ENCODE results near the gene DDX56. TPM values are rescaled to one million over a fixed set of nuclear protein-coding genes. Genes with fewer than 3 reads are reported as not detected.

DDX56 gene, protein sequence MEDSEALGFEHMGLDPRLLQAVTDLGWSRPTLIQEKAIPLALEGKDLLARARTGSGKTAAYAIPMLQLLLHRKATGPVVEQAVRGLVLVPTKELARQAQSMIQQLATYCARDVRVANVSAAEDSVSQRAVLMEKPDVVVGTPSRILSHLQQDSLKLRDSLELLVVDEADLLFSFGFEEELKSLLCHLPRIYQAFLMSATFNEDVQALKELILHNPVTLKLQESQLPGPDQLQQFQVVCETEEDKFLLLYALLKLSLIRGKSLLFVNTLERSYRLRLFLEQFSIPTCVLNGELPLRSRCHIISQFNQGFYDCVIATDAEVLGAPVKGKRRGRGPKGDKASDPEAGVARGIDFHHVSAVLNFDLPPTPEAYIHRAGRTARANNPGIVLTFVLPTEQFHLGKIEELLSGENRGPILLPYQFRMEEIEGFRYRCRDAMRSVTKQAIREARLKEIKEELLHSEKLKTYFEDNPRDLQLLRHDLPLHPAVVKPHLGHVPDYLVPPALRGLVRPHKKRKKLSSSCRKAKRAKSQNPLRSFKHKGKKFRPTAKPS
- total RNA-seq (2022) (135 and 154 TPM in 2 replicates), Bru-seq, nascent RNA (percentile 92 among the genes with signal in this experiment), BruChase-seq, experiment 1, labeled RNA remaining after a 2-hour chase (percentile 95 among the genes with signal in this experiment), BruChase-seq, experiment 2, labeled RNA remaining after a 6-hour chase (percentile 96 among the genes with signal in this experiment)
- long read RNA-seq, transcript DDX56-201 (14 exons, 2,336 nt) = major isoform, 242 of 298 reads
- long read RNA-seq, transcript DDX56-206 (14 exons, 1,853 nt) = minor isoform, 9 of 298 reads
- long read RNA-seq, partial matches to known transcripts = 15 of 298 reads
- long read RNA-seq, other reads (novel, unspliced or antisense) = 29 of 298 reads

DNA sequence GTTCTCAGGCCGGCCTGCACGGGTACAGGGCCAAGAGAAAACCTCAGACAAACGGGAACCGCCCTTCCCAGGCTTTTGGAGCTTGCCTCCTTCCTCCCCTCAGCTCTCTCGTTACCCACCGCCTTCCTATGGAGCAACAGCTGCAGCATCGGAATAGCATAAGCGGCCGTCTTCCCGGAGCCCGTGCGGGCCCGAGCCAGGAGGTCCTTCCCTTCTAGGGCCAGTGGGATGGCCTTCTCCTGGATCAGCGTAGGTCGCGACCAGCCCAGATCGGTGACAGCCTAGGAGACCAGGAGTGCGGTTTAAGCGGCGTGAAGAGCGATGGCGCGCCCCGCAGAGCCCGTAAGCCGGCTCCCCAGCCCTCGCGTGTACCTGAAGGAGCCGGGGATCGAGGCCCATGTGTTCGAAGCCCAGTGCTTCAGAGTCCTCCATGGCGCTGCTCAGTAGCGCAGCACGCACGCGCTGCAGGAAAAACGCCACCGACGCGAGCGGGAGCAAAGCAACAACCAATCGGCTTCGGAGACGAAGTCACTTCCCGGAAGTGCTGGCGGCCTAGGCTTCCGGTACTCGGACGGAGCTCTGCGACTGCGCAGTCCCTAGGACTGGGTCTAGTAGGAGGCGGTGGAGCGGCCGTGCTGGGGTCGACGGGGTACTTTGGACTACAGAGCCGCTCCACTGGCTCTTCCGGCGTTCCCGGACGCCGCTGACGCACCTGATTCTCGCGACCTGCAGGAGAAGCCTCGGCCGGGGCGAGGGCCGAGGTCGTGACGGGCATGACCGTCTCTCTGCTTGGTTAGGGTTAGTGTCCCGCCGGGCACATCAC, at the start of gene DDX56:
Gene DDX56, minus strand, starts transcription at position 445 of the 823 bp plus-strand sequence. Its CDS starts 13 bp downstream, at position 432.
- Mint-ChIP-seq H3K4me3 (ENCODE audit: unreplicated experiment) (peak within 1 kb of the TSS; percentile 95), H3K27ac (ENCODE audit: unreplicated experiment) (peak within 1 kb of the TSS; percentile 92), H3K9me3 (ENCODE audit: unreplicated experiment) (no peaks in the 10 kb centered on the region), H3K27me3 (ENCODE audit: insufficient read depth, unreplicated experiment) (no peaks in the 10 kb centered on the region), H3K36me3 (ENCODE audit: insufficient read depth, unreplicated experiment) (peaks cover 90% of the 10 kb centered on the region), H3K4me1 (ENCODE audit: low read depth, unreplicated experiment) (peaks cover 10% of the 10 kb centered on the region)
- no TSS peak for BruUV-seq (replicated peaks)
- no peaks in the 10 kb centered on the region for H3K27me3 ChIP-seq (replicated peaks; ENCODE audit: control insufficient read depth, insufficient read depth, low read length)
- DNase-seq = peak; percentile 96 to 97
- 0 out of 2 replicates have a peak, but pooled peaks cover 8% of the 10 kb centered on the region for H3K4me1 ChIP-seq
- H3K9me3 ChIP-seq = no peaks in the 10 kb centered on the region
- POLR2A ChIA-PET = interaction anchor here (0.6 to 1.7 kb wide), 15 partner anchors 8 to 551 kb away, joined by 3 to 26 read pairs (median 7); partner anchors contain the start of genes CCM2, H2AZ2, NUDCD3 and OGDH
- intact Hi-C loops (cut with micrococcal nuclease; ENCODE audit: unreplicated experiment) = no loop called here
- H3K36me3 ChIP-seq (ENCODE audit: control insufficient read depth, insufficient read depth, low read length) = peaks cover 13% of the 10 kb centered on the region
- H3K4me3 ChIP-seq (ENCODE audit: low read depth, low read length) = peak within 1 kb of the TSS; percentile 88
- no peak for TF ChIP-seq CTCF (IDR thresholded peaks at IDR 0.05; ENCODE audit: insufficient read depth in 1 of 2, low read depth in 1 of 2, low read length in 1 of 2, severe bottlenecking in 1 of 2, unreplicated experiment in 1 of 2)
- CTCF ChIA-PET = interaction anchor here (0.5 to 1.3 kb wide), 5 partner anchors 9 to 225 kb away, joined by 3 to 10 read pairs (median 3); partner anchors contain the start of gene TMED4

- Histone ChIP-seq H3K4me1 (peaks cover 39% of the 10 kb centered on the region), H3K27me3 (replicated peaks; ENCODE audit: control insufficient read depth, insufficient read depth, low read length) (no peaks in the 10 kb centered on the region), H3K4me3 (ENCODE audit: low read depth, low read length) (no peak overlapping the region), H3K9me3 (no peaks in the 10 kb centered on the region), H3K36me3 (ENCODE audit: control insufficient read depth, insufficient read depth, low read length) (no peaks in the 10 kb centered on the region; the same call in none of the 2 replicates)
- peaks cover 37% of the 10 kb centered on the region for H3K4me1 Mint-ChIP-seq (ENCODE audit: low read depth, unreplicated experiment)
- POLR2A ChIA-PET = no interaction called here
- H3K27me3 Mint-ChIP-seq (ENCODE audit: insufficient read depth, unreplicated experiment) = no peaks in the 10 kb centered on the region
- no peak for DNase-seq
- no peaks in the 10 kb centered on the region for H3K9me3 Mint-ChIP-seq (ENCODE audit: unreplicated experiment)
- no TSS peak for BruUV-seq (replicated peaks)
- H3K4me3 Mint-ChIP-seq (ENCODE audit: unreplicated experiment) = no peak overlapping the region
- no peak for TF ChIP-seq CTCF (IDR thresholded peaks at IDR 0.05; ENCODE audit: insufficient read depth in 1 of 2, low read depth in 1 of 2, low read length in 1 of 2, severe bottlenecking in 1 of 2, unreplicated experiment in 1 of 2)
- intact Hi-C loops (cut with micrococcal nuclease; ENCODE audit: unreplicated experiment) = no loop called here
- peak overlapping the region; percentile 17 for H3K27ac Mint-ChIP-seq (ENCODE audit: unreplicated experiment)
- H3K36me3 Mint-ChIP-seq (ENCODE audit: insufficient read depth, unreplicated experiment) = peaks cover 39% of the 10 kb centered on the region
- CTCF ChIA-PET = no interaction called here
These were observed 48.8 kb upstream of the DDX56 start for GRCh38 chr7:44622342-44623151.
